Measurements from ENCODE around the gene AFAP1L1. TPM values are rescaled to one million over a fixed set of nuclear protein-coding genes. Genes with fewer than 3 reads are reported as not detected.

Gene AFAP1L1
- not detected for total RNA-seq

DNA sequence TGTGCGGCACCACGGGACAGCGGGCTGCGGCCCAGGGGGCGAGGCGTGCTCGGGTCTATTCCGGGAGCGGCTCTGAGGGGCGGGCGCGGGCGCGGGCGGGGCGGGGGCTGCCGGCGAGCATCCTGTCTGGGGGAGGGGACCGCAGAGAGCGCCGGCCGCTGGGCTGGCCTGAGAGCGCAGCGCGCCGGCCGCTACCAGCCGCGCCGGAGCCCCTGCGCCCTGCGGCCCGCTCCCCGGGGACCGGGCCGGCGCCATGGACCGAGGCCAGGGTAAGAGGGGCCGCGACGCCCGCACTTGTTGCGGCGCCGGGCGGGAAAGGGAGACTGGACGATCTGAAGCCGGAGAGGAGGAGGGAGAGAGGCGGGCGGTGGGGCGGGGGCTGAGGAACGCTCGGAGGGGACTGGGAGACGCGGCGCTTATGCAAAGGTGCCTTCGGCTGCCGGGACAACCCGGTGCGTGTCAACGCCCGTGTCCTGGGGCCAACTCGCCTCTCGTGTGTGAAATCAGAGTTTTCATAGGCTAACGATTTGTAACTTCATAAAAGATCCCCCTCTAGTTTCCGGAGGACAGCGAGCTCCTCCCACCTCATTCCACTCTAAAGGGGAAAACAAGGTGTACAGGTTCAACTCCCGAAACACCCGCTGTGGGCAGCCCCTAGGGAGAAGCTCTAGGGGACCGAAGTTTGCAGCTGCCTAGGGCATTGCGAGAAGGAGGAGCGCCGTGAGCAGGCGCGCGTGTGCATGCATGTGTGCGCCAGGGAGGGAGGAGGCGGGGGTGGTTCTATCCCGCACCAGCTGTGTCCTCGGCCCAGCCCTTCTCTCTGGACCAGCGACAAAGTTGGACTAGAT lies at the start of gene AFAP1L1:
TSS of gene AFAP1L1 (plus strand) at position 144 of the 848 bp plus-strand sequence. CDS start at position 254, 110 bp downstream.
- peaks cover 7% of the 10 kb centered on the region for H3K4me1 Mint-ChIP-seq (ENCODE audit: low read depth)
- DNase-seq: peak; percentile 26
- CTCF ChIA-PET: interaction anchor here (0.7 to 0.9 kb wide), 2 partner anchors 130 to 134 kb away, joined by 3 to 4 read pairs; partner anchors contain the start of gene ABLIM3
- intact Hi-C loops (cut with micrococcal nuclease): loop anchor here (10.0 kb wide), 1 partner anchor 447 kb away; the partner anchor contains the start of gene ADRB2
- H3K36me3 Mint-ChIP-seq: no peaks in the 10 kb centered on the region
- no peak within 1 kb of the TSS for H3K27ac Mint-ChIP-seq
- H3K27me3 Mint-ChIP-seq: peaks cover 28% of the 10 kb centered on the region
- peaks cover 7% of the 10 kb centered on the region for H3K9me3 Mint-ChIP-seq
- H3K4me3 Mint-ChIP-seq: peak within 1 kb of the TSS; percentile 75
- POLR2A ChIA-PET: no interaction called here

DNA sequence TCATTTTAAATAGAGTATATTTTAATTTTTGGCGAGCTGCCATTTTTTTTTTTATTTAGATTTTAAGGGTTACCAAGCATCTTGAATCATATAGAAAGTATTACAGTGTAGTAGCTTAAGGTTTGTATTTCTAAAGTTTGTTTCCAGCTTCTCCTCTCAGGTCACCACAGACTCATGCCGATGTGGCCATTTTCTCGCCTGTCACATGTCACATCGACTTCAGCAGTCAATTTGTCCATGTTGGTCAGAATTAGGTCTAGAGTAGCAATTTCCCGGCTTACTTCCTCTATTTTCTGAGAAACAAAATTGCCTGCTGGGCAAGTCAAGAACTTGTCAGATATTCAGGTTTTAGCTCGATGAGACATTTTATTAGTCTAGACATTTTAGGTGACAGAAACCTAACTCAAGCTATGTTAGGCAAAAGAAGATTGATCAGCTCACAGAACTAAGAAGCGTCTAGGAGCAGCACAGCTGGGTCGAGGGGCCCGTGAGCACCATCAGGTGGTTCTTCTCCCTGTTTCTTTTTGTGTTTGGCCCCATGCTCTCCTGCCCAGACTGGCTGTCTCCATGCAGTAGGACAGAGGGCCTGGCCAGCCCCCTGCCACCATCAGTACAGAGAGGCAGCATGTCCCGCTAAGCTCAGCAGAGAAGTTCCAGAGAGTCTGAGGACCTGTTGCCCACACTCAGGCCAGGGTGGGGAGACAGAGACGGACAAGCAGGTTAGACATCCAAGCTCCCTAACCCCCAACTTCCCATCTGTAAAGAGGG lies 48.4 kb upstream of the AFAP1L1 start:
- Mint-ChIP-seq H3K4me1 (ENCODE audit: low read depth) (no peaks in the 10 kb centered on the region), H3K27ac (no peak overlapping the region), H3K9me3 (no peaks in the 10 kb centered on the region), H3K4me3 (no peak overlapping the region), H3K36me3 (no peaks in the 10 kb centered on the region), H3K27me3 (no peaks in the 10 kb centered on the region)
- intact Hi-C loops (cut with micrococcal nuclease): no loop called here
- no peak for DNase-seq
- ChIA-PET CTCF (interaction anchor here (1.6 to 1.9 kb wide), 2 partner anchors 41 to 82 kb away, joined by 5 to 6 read pairs; partner anchors contain the start of gene ABLIM3), POLR2A (no interaction called here)

DNA sequence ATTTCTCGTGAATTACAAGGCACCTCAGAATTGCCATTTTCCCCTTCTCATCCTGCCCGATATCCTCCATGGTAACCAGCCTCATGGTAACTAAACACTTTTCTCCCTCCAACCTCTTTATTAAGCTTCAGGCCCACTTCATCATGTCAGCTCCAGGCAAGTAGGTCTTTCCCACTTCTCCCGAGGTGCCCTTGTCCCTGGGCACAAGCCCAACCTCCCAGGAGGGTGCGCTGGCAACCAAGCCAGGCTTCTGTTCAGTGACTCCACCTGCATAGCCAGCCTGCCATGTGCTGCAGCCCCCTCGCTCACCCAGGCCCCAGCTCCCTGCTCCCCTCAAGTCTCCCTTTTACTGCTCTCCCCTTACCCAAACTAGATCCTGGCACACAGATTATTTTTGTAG lies 47.4 kb upstream of the AFAP1L1 start:
- Mint-ChIP-seq H3K27ac (no peak overlapping the region), H3K4me1 (ENCODE audit: low read depth) (no peaks in the 10 kb centered on the region), H3K9me3 (no peaks in the 10 kb centered on the region), H3K36me3 (no peaks in the 10 kb centered on the region), H3K4me3 (no peak overlapping the region), H3K27me3 (no peaks in the 10 kb centered on the region)
- no peak for DNase-seq
- ChIA-PET POLR2A (no interaction called here), CTCF (interaction anchor here (1.9 kb wide), 1 partner anchor 83 kb away, joined by 5 read pairs; the partner anchor contains the start of gene ABLIM3)
- intact Hi-C loops (cut with micrococcal nuclease): no loop called here

DNA sequence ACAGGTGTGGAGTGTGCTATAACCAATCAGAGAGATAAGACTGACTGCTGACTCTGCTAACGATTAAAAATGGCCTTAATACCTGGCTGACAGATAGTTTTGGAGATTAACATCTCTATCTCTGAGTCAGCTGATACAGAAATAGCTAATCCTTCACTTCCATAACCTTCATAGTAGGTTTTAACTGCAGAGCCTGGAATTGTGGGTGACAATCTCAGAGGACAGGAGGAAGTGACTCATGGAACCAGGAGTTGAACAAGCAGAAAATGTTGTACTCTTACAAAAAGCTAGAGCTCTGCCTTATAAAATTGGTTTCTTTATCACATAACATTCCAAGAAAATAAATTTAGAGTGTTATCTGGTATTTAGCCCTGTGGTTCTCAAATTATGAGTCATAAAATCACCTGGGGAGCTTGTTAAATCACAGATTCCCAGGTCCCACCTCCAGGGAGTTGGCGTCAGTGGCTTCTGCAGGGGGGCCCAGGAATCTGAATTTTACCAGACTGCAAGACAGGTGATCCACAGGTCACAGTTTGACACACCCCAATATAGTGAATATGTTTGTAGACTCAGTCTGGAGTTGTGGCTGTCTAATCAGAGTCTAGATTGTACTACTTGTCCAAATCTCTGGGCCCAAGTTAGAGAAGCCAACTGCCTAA lies 44.4 kb upstream of the AFAP1L1 start:
- intact Hi-C loops (cut with micrococcal nuclease): no loop called here
- no peaks in the 10 kb centered on the region for H3K36me3 Mint-ChIP-seq
- CTCF ChIA-PET: interaction anchor here (0.9 to 1.0 kb wide), 5 partner anchors 38 to 488 kb away, joined by 3 to 7 read pairs (median 3); partner anchors contain the start of gene ABLIM3
- no peak for DNase-seq
- peaks cover 2% of the 10 kb centered on the region for H3K27me3 Mint-ChIP-seq
- no peak overlapping the region for H3K27ac Mint-ChIP-seq
- H3K9me3 Mint-ChIP-seq: no peaks in the 10 kb centered on the region
- POLR2A ChIA-PET: no interaction called here
- H3K4me3 Mint-ChIP-seq: no peak overlapping the region
- no peaks in the 10 kb centered on the region for H3K4me1 Mint-ChIP-seq (ENCODE audit: low read depth)

DNA sequence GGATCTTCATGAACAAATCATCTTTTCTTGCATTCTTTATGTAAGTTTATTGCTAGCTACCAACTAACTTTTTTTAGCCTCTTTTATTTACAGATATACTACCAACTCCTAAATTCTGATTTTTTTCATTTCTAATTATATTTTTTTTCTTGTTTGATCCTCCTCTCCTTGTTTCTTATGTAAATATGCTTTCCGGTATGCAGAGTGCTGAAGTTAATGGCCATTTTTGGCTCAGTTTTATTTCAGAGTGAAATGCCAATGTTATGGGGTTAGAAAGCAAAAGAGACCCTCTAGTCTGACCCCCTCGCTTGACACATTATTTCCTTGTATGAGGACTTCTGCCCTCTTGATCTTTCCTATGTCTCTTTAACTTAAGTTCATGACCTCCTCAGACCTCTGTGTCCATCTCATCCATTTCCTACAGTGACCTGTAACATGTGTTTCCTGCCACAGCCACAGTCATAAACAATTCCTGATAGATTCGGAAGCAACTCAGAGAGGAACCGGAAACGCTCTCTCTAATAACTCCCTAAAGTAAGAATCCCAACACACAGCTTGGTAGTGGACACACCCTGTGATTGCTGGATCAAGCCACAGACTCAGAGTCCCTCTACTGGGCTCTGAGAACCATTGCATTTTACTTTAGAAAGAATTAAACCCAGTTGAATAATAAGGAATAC lies 42.9 kb upstream of the AFAP1L1 start:
- intact Hi-C loops (cut with micrococcal nuclease): no loop called here

DNA sequence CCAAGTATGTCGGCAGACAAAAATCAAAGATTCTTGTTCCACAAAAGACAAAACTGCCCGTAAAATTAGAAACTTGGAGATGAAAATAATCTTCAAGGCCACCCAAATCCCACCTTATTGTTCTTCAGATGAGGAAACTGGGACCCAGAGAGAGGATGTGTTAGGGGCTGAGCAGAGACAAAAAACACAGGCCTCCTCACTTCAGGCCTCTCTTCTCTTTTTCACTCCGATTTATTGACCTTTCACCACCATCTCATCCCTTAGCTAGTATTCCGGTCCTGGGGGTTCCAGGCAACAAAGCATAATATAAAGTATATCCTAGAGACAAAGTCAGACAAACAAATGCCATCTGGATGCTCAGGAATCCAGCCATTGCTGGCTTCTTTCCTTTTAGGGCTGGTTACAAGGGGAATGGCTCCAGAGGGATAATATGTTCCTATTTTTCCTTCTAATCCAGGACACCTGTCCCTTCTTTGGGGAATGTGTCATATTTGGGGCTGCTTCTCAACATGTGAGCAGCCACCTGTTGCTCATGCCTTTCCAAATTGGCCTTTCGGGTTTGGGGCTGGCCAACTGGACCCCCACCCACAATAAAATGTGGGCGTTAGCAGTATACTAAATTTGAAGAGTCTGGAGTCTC lies 42.2 kb upstream of the AFAP1L1 start:
- ChIA-PET POLR2A (no interaction called here), CTCF (interaction anchor here (0.7 to 1.1 kb wide), 3 partner anchors 35 to 93 kb away, joined by 3 read pairs; no protein-coding TSS in a partner anchor)
- H3K27me3 Mint-ChIP-seq: peaks cover 2% of the 10 kb centered on the region
- intact Hi-C loops (cut with micrococcal nuclease): no loop called here
- no peak for DNase-seq
- no peak overlapping the region for H3K27ac Mint-ChIP-seq
- no peaks in the 10 kb centered on the region for H3K4me1 Mint-ChIP-seq (ENCODE audit: low read depth)
- H3K9me3 Mint-ChIP-seq: no peaks in the 10 kb centered on the region
- no peak overlapping the region for H3K4me3 Mint-ChIP-seq
- H3K36me3 Mint-ChIP-seq: no peaks in the 10 kb centered on the region

More for the DNA sequence above, 42.9 kb upstream of the AFAP1L1 start:
- POLR2A ChIA-PET: no interaction called here
- CTCF ChIA-PET: interaction anchor here (0.6 to 1.1 kb wide), 2 partner anchors 36 to 87 kb away, joined by 3 to 4 read pairs; partner anchors contain the start of gene ABLIM3
- Mint-ChIP-seq H3K36me3 (no peaks in the 10 kb centered on the region), H3K27me3 (peaks cover 2% of the 10 kb centered on the region), H3K9me3 (no peaks in the 10 kb centered on the region), H3K4me1 (ENCODE audit: low read depth) (no peaks in the 10 kb centered on the region), H3K4me3 (no peak overlapping the region), H3K27ac (no peak overlapping the region)
- no peak for DNase-seq

DNA sequence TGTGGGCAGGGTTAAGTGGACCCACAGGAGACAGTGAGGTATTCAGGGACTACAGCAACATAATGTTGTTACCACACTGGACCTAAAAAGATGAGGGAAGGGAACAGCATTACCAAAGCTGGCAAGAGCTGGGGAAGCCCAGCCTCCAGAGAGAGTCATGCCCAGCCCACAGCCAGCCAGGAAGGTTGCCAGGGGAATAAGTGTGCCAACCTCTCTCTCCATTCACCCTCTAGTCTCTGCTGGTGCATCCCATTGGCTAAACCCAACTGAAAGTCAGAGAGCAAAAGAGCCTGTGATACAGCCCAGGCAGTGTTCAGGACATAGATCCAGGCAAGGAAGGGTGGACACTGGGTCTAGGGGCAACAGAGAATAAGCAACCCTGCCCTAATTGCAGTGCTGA lies 35.8 kb upstream of the AFAP1L1 start:
- H3K4me3 Mint-ChIP-seq: no peak overlapping the region
- no peaks in the 10 kb centered on the region for H3K9me3 Mint-ChIP-seq
- ChIA-PET CTCF (no interaction called here), POLR2A (no interaction called here)
- H3K27me3 Mint-ChIP-seq: no peaks in the 10 kb centered on the region
- intact Hi-C loops (cut with micrococcal nuclease): no loop called here
- H3K4me1 Mint-ChIP-seq (ENCODE audit: low read depth): peaks cover 20% of the 10 kb centered on the region
- peaks cover 2% of the 10 kb centered on the region for H3K36me3 Mint-ChIP-seq
- no peak overlapping the region for H3K27ac Mint-ChIP-seq
- no peak for DNase-seq

DNA sequence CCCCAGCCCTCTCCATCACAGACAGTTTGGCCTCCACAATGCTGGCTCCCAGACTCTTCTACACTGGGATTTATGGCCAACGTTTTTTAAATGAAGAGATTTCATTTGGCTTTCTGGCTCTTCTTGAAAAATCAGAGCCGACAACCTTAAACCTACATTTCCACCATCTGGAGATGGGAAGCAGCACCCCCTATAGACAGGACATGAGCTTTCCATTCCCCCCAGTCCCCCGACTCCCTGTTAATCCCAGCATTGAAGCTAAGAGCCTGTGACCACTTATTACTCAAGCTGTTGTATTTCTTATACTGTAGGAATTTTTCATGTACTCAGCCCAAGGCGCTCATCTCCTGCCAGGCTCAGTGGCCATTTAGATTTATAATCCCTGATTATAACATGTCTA lies 34.0 kb upstream of the AFAP1L1 start:
- no peak for DNase-seq
- peaks cover 32% of the 10 kb centered on the region for H3K4me1 Mint-ChIP-seq (ENCODE audit: low read depth)
- ChIA-PET POLR2A (no interaction called here), CTCF (interaction anchor here (0.6 to 1.3 kb wide), 3 partner anchors 64 to 123 kb away, joined by 3 to 4 read pairs (median 4); partner anchors contain the start of gene ABLIM3)
- H3K27me3 Mint-ChIP-seq: no peaks in the 10 kb centered on the region
- no peaks in the 10 kb centered on the region for H3K9me3 Mint-ChIP-seq
- intact Hi-C loops (cut with micrococcal nuclease): no loop called here
- H3K27ac Mint-ChIP-seq: no peak overlapping the region
- no peak overlapping the region for H3K4me3 Mint-ChIP-seq
- peaks cover 2% of the 10 kb centered on the region for H3K36me3 Mint-ChIP-seq

DNA sequence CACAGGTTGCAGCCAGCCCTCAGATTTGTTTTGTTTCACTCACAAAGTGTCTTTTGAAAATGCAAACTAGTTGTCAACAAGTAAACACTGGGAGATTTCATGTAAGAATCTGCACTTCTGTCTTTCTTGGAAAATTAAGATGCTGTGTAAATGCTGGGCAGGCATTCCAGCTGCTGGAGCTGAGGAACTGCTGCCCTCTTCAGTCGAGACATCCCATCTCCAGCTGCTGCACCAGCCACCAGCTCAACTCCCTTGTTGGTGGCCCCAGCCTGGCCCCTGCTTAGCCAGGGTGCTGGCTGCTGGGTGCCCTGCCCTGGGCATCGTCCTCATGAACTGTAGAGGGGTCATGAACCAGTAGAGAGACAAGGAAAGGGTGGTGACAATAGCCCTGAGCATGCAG lies 33.1 kb upstream of the AFAP1L1 start:
- no peak overlapping the region for H3K27ac Mint-ChIP-seq

DNA sequence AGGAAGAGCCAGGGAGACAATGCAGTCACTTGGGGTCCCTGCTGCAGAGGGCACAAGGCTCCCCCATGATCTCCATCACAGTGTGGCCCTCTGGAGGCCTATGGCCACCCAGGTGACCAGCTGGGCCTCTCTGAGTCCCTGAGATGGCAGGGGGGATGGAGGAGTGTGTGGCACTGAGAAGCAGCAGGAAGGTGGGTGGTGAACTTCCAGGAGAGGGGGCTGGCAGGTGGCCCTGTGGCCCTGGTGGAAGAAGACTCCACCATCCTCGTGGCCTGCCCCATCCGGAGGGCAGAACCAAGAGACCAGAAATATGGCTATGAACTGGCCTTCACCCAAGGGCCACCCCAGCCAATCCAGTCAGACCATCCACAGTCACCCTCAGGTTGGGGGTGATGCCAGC lies 31.7 kb upstream of the AFAP1L1 start:
- Mint-ChIP-seq H3K4me3 (no peak overlapping the region), H3K9me3 (no peaks in the 10 kb centered on the region), H3K4me1 (ENCODE audit: low read depth) (peaks cover 38% of the 10 kb centered on the region), H3K36me3 (peaks cover 2% of the 10 kb centered on the region), H3K27me3 (no peaks in the 10 kb centered on the region), H3K27ac (peak overlapping the region; percentile 86)
- intact Hi-C loops (cut with micrococcal nuclease): no loop called here
- peak; percentile 17 for DNase-seq
- CTCF ChIA-PET: interaction anchor here (1.0 to 1.2 kb wide), 2 partner anchors 25 to 96 kb away, joined by 4 to 5 read pairs; no protein-coding TSS in a partner anchor
- POLR2A ChIA-PET: interaction anchor here (1.2 kb wide), 1 partner anchor 448 kb away, joined by 3 read pairs; no protein-coding TSS in a partner anchor

More for the DNA sequence above, 33.1 kb upstream of the AFAP1L1 start:
- no peak overlapping the region for H3K4me3 Mint-ChIP-seq
- H3K9me3 Mint-ChIP-seq: no peaks in the 10 kb centered on the region
- H3K4me1 Mint-ChIP-seq (ENCODE audit: low read depth): peaks cover 38% of the 10 kb centered on the region
- no peak for DNase-seq
- H3K36me3 Mint-ChIP-seq: peaks cover 2% of the 10 kb centered on the region
- intact Hi-C loops (cut with micrococcal nuclease): no loop called here
- no peaks in the 10 kb centered on the region for H3K27me3 Mint-ChIP-seq
- ChIA-PET POLR2A (no interaction called here), CTCF (interaction anchor here (1.1 to 1.3 kb wide), 2 partner anchors 97 to 124 kb away, joined by 4 read pairs; partner anchors contain the start of gene ABLIM3)

Data from activated CD4-positive, alpha-beta memory T cell treated with anti-CD3 and anti-CD28 coated beads for 36 hours (primary cell).